Nephron (organoid): ENCODE data around the gene CDK8.

Source experiments
- H3K27ac Mint-ChIP-seq, 3 experiments: 2 replicates each; pipeline ENCODE4 v1.8.0; 2020; ENCODE audit warnings: mixed read lengths in 3 of 3, mild to moderate bottlenecking in 2 of 3, moderate library complexity in 1 of 3
- H3K27me3 Mint-ChIP-seq: 2 replicates; pipeline ENCODE4 v1.8.0; 2021; ENCODE audit warnings: low read depth, mild to moderate bottlenecking, moderate library complexity, mixed read lengths
- H3K36me3 Mint-ChIP-seq: 2 replicates; pipeline ENCODE4 v1.8.0; 2020; ENCODE audit warnings: low read depth, mixed read lengths
- H3K4me1 Mint-ChIP-seq: 2 replicates; pipeline ENCODE4 v1.8.0; 2020; ENCODE audit warnings: mixed read lengths
- H3K4me3 Mint-ChIP-seq, 3 experiments: 2 replicates each; pipeline ENCODE4 v1.8.0; 2020; ENCODE audit warnings: mild to moderate bottlenecking in 3 of 3, mixed read lengths in 3 of 3, moderate library complexity in 2 of 3
- H3K9me3 Mint-ChIP-seq: 2 replicates; pipeline ENCODE4 v1.8.0; 2020; ENCODE audit warnings: mixed read lengths
- TF ChIP-seq, protein P1 (sequence below), 3 experiments: fragments of 200-600 bp; sonication (generic); IDR thresholded peaks; one replicate each; pipeline ENCODE4 v1.5.0; 2021; ENCODE audit warnings: antibody characterized with exemption in 3 of 3; ENCODE audit not compliant: unreplicated experiment in 3 of 3

CDK8 gene

DNA sequence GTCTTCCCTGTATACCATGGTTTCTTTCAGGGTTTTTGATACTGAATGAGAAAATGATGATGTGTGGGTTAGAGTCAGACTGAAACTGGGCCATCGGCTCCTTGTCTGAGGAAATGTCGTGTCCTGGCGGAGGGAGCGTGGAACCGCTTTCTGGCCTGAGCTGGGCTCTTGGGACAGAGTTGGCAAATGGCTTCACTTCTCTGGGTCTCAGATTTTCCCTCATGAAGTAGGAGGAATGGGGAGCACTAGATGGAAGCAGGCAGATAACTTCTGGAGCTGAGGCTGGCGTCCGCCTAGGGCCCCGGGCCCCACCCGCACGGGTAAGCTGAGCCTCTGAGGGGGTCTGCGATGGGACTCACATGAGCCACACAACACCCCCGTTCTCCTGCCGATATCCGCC lies 170.3 kb downstream of the CDK8 start:
- peaks cover 18% of the 10 kb centered on the region for H3K4me1 Mint-ChIP-seq
- H3K36me3 Mint-ChIP-seq, result no peaks in the 10 kb centered on the region
- H3K27me3 Mint-ChIP-seq, result no peaks in the 10 kb centered on the region
- H3K9me3 Mint-ChIP-seq, result no peaks in the 10 kb centered on the region
- no peak overlapping the region for H3K4me3 Mint-ChIP-seq
- H3K27ac Mint-ChIP-seq, result no peak overlapping the region
- TF ChIP-seq, protein P1, sequence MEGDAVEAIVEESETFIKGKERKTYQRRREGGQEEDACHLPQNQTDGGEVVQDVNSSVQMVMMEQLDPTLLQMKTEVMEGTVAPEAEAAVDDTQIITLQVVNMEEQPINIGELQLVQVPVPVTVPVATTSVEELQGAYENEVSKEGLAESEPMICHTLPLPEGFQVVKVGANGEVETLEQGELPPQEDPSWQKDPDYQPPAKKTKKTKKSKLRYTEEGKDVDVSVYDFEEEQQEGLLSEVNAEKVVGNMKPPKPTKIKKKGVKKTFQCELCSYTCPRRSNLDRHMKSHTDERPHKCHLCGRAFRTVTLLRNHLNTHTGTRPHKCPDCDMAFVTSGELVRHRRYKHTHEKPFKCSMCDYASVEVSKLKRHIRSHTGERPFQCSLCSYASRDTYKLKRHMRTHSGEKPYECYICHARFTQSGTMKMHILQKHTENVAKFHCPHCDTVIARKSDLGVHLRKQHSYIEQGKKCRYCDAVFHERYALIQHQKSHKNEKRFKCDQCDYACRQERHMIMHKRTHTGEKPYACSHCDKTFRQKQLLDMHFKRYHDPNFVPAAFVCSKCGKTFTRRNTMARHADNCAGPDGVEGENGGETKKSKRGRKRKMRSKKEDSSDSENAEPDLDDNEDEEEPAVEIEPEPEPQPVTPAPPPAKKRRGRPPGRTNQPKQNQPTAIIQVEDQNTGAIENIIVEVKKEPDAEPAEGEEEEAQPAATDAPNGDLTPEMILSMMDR (IDR thresholded peaks at IDR 0.05; ENCODE audit: unreplicated experiment in 3 of 3), result no peak

DNA sequence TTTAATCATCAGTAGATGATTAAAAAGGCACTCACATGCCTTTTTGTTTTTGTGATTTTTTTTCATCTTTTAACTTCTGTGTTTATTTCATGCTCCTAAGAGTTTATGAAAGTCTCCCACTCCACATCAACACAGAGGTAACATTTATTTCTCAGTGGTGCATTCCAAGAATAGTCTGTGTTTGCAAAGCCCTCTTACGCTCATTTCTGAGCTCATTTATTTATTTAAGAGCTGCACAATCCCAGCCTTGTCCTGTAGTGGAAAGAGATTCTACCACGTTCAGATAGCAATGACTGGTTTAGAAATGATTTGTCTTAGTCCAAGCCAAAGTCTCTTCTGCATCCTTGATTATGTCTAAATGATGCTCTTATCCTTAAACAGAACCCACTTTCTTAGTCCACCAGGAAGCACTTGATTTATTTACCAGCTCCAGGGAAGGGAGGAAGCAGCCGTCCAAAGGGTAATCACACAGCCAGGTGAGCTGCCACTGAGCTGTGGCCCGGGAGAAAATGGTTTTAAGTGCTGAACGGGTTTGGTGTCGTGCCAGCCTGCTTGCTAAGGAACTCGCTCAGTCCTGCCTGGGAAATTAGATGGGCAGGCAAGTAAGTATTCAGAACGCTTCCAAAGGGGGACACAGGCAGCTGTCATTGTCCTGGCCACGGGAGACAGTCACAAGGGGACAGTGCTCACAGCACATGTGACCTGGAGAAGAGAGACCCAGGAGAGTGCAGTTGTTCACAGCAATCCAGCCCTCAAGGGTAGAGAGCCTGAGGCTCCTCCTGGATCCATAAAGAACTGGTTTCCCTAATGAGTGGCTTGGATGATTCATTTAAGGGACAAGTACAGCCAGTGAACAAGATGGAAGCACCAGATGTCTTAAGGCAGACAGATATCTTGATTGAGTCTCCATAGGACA lies 171.8 kb downstream of the CDK8 start:
- Mint-ChIP-seq H3K27ac (no peak overlapping the region), H3K9me3 (no peaks in the 10 kb centered on the region), H3K4me3 (no peak overlapping the region), H3K36me3 (no peaks in the 10 kb centered on the region), H3K4me1 (peaks cover 18% of the 10 kb centered on the region), H3K27me3 (no peaks in the 10 kb centered on the region)
- TF ChIP-seq, protein P1 (IDR thresholded peaks at IDR 0.05; ENCODE audit: unreplicated experiment in 3 of 3), result no peak

DNA sequence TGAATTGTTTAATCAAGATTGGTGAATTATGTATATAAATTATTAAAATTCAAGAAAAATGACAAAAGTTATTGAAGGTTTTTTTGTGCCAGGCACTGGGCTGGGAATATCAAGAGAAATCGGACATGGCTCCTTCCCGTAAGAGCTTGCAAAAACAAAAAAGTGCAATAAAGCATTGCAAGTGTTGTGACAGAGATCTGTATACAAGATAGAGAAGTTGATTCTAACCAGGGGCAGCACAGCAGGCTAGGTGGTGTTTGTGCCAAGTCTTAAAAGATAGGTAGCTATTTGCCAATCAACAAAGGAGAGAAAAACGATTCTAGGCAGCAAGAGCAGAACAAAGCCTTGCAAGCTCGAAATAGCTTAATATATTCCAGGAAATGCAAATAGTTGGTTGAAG lies 179.8 kb downstream of the CDK8 start:
- no peaks in the 10 kb centered on the region for H3K36me3 Mint-ChIP-seq
- peaks cover 35% of the 10 kb centered on the region for H3K9me3 Mint-ChIP-seq
- no peaks in the 10 kb centered on the region for H3K4me1 Mint-ChIP-seq
- no peak overlapping the region for H3K4me3 Mint-ChIP-seq
- no peaks in the 10 kb centered on the region for H3K27me3 Mint-ChIP-seq
- no peak overlapping the region for H3K27ac Mint-ChIP-seq
- TF ChIP-seq, protein P1 (IDR thresholded peaks at IDR 0.05; ENCODE audit: unreplicated experiment in 3 of 3), result no peak

DNA sequence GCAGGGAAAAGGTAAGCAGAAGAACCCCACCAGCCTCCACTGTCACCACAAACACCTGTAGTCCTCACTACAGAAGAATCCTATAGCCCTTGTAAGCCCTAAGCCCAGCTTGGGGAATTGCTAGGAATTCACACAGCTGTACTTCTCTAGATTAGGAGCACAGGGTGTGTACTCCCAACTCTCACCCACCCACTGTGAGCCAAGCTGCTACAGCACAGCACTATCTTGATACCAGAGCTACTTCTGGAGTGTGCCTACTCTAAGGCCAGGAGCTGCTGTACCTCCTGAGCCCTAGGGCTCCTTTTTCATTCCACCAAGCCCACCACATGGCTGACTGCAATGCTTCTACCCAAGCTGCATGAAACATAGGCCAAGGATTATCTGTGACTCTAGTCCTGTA lies 181.2 kb downstream of the CDK8 start:
- peaks cover 35% of the 10 kb centered on the region for H3K9me3 Mint-ChIP-seq
- no peak overlapping the region for H3K4me3 Mint-ChIP-seq
- no peaks in the 10 kb centered on the region for H3K27me3 Mint-ChIP-seq
- TF ChIP-seq, protein P1 (IDR thresholded peaks at IDR 0.05; ENCODE audit: unreplicated experiment in 3 of 3), result no peak
- H3K27ac Mint-ChIP-seq, result no peak overlapping the region
- no peaks in the 10 kb centered on the region for H3K4me1 Mint-ChIP-seq
- no peaks in the 10 kb centered on the region for H3K36me3 Mint-ChIP-seq

DNA sequence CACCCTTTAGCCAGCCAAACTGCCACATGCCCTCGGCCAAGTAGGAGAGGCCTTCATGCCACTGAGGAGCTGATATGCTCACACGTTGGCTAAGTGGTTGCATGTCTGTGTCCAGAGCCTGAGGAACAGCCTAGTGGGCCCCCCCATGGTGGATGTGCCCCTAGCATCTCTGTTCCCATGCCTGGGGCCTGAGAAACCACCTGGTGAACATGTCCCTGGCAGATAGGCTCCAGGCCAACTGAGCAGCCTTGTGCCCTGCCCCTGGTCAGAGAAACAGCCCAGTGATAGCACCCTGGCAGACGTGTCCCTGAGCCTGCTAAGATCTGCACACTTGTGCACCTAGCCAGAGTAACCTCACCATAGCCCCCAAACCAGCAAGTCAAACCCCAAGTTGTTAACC lies 181.7 kb downstream of the CDK8 start:
- TF ChIP-seq, protein P1 (IDR thresholded peaks at IDR 0.05; ENCODE audit: unreplicated experiment in 3 of 3), result no peak

DNA sequence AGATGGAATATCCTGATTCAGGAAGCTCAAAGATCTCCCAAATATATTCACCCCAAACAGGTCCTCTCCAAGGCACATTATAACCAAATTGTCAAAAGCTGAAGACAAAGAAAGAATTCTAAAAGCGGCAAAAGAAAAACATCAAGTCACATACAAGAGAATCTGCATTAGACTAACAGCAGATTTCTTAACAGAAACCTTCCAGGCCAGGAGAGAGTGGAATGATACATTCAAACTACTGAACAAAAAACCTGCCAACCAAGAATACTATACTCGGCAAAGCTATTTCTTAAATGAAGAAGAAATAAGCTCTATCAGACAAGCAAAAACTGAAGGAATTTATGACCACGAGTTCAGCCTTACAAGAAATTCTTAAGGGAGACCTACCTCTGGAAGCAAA lies 183.0 kb downstream of the CDK8 start:
- no peaks in the 10 kb centered on the region for H3K27me3 Mint-ChIP-seq
- H3K9me3 Mint-ChIP-seq, result peaks cover 35% of the 10 kb centered on the region
- no peaks in the 10 kb centered on the region for H3K36me3 Mint-ChIP-seq
- no peaks in the 10 kb centered on the region for H3K4me1 Mint-ChIP-seq
- TF ChIP-seq, protein P1 (IDR thresholded peaks at IDR 0.05; ENCODE audit: unreplicated experiment in 3 of 3), result no peak
- H3K27ac Mint-ChIP-seq, result no peak overlapping the region
- H3K4me3 Mint-ChIP-seq, result no peak overlapping the region

More for the DNA sequence above, 181.7 kb downstream of the CDK8 start:
- no peaks in the 10 kb centered on the region for H3K27me3 Mint-ChIP-seq
- no peak overlapping the region for H3K27ac Mint-ChIP-seq
- no peaks in the 10 kb centered on the region for H3K4me1 Mint-ChIP-seq
- H3K9me3 Mint-ChIP-seq, result peaks cover 35% of the 10 kb centered on the region
- no peaks in the 10 kb centered on the region for H3K36me3 Mint-ChIP-seq
- H3K4me3 Mint-ChIP-seq, result no peak overlapping the region
